CD14-positive monocyte (primary cell): ENCODE measurements around the gene EPYC. TPM values are rescaled to one million over a fixed set of nuclear protein-coding genes. Genes with fewer than 3 reads are reported as not detected.

Experiments used
- DNase-seq, 3 donors: peaks; one replicate each; pipeline ENCODE4 v3.0.0-alpha.2; 2011 to 2022
- H2AFZ ChIP-seq: 2 replicates; pipeline ENCODE4 v1.6.0; 2012; ENCODE audit warnings: mild to moderate bottlenecking, low read depth, low read length, inconsistent platforms; ENCODE audit not compliant: insufficient read depth, poor library complexity, severe bottlenecking
- H3K27ac ChIP-seq, 2 donors: 1 replicate in 1 of 2; 2 replicates in 1 of 2; pipeline ENCODE4 v1.5.1; 2012 to 2013; ENCODE audit warnings: low read length in 2 of 2, control low read depth in 1 of 2, inconsistent platforms in 1 of 2, low read depth in 1 of 2, mild to moderate bottlenecking in 1 of 2
- H3K27me3 ChIP-seq, 2 donors: one replicate each; pipeline versions ENCODE4 v1.6.0 to v1.6.1; 2011 to 2013; ENCODE audit warnings: low read length in 2 of 2; ENCODE audit not compliant: control insufficient read depth in 2 of 2, insufficient read depth in 2 of 2
- H3K36me3 ChIP-seq, 2 donors: replicated peaks in 1 of 2; 1 replicate in 1 of 2; 2 replicates in 1 of 2; pipeline versions ENCODE4 v1.5.1 to v1.6.1; 2012 to 2013; ENCODE audit warnings: low read length in 2 of 2, control low read depth in 1 of 2, inconsistent platforms in 1 of 2, mild to moderate bottlenecking in 1 of 2; ENCODE audit not compliant: insufficient read depth in 2 of 2, control insufficient read depth in 1 of 2
- H3K4me1 ChIP-seq, 2 donors: 1 replicate in 1 of 2; 2 replicates in 1 of 2; pipeline versions ENCODE4 v1.5.1 to v1.6.1; 2012 to 2013; ENCODE audit warnings: low read length in 2 of 2, control low read depth in 1 of 2, inconsistent platforms in 1 of 2, mild to moderate bottlenecking in 1 of 2, moderate library complexity in 1 of 2; ENCODE audit not compliant: insufficient read depth in 2 of 2, control insufficient read depth in 1 of 2
- H3K4me2 ChIP-seq: replicated peaks from 2 replicates; pipeline ENCODE3; 2012; ENCODE audit warnings: low read length, moderate library complexity, mild to moderate bottlenecking; ENCODE audit not compliant: poor library complexity, severe bottlenecking; ENCODE audit errors: extremely low read depth
- H3K4me3 ChIP-seq, 3 experiments: fragments of 200-600 bp in 1 of 3; sonication (generic) in 1 of 3; replicated peaks in 1 of 3; 1 replicate in 2 of 3; 2 replicates in 1 of 3; pipeline ENCODE4 v1.5.1; 2011 to 2013; ENCODE audit warnings: low read length in 3 of 3, mild to moderate bottlenecking in 3 of 3, control low read depth in 2 of 3, low read depth in 2 of 3, inconsistent platforms in 1 of 3, moderate library complexity in 1 of 3
- H3K79me2 ChIP-seq: 2 replicates; pipeline ENCODE4 v1.6.0; 2012; ENCODE audit warnings: mild to moderate bottlenecking, control low read depth, inconsistent platforms, low read length, moderate library complexity; ENCODE audit not compliant: insufficient read depth
- H3K9ac ChIP-seq: 2 replicates; pipeline ENCODE4 v1.6.0; 2017; ENCODE audit warnings: low read length, mild to moderate bottlenecking; ENCODE audit not compliant: insufficient read depth, poor library complexity, severe bottlenecking
- H3K9me3 ChIP-seq, 2 donors: replicated peaks in 1 of 2; 1 replicate in 1 of 2; 2 replicates in 1 of 2; pipeline versions ENCODE4 v1.5.1 to v1.6.1; 2012 to 2013; ENCODE audit warnings: low read length in 2 of 2, control low read depth in 1 of 2; ENCODE audit not compliant: control insufficient read depth in 1 of 2, insufficient read depth in 1 of 2
- H4K20me1 ChIP-seq: 2 replicates; pipeline ENCODE4 v1.6.0; 2012; ENCODE audit warnings: mild to moderate bottlenecking, low read length, control low read depth, moderate library complexity; ENCODE audit not compliant: insufficient read depth
- H3K27ac Mint-ChIP-seq, 7 donors: one replicate each; pipeline ENCODE4 v1.8.0; 2020; ENCODE audit warnings: mild to moderate bottlenecking in 7 of 7, mixed read lengths in 7 of 7, moderate library complexity in 6 of 7, inconsistent platforms in 2 of 7
- H3K27me3 Mint-ChIP-seq, 3 donors: one replicate each; pipeline ENCODE4 v1.8.0; 2021 to 2022; ENCODE audit warnings: low read depth in 3 of 3, mild to moderate bottlenecking in 3 of 3, mixed read lengths in 3 of 3, moderate library complexity in 3 of 3, inconsistent platforms in 1 of 3
- H3K36me3 Mint-ChIP-seq, 2 donors: one replicate each; pipeline ENCODE4 v1.8.0; 2020; ENCODE audit warnings: mixed read lengths in 2 of 2, inconsistent platforms in 1 of 2, mild to moderate bottlenecking in 1 of 2
- H3K4me1 Mint-ChIP-seq: one replicate; pipeline ENCODE4 v1.8.0; 2020; ENCODE audit warnings: mild to moderate bottlenecking, mixed read lengths
- H3K4me3 Mint-ChIP-seq, 2 donors: one replicate each; pipeline ENCODE4 v1.8.0; 2020; ENCODE audit warnings: mild to moderate bottlenecking in 2 of 2, mixed read lengths in 2 of 2, moderate library complexity in 1 of 2
- H3K9me3 Mint-ChIP-seq, 7 donors: one replicate each; pipeline ENCODE4 v1.8.0; 2020 to 2022; ENCODE audit warnings: mixed read lengths in 7 of 7, mild to moderate bottlenecking in 6 of 7, moderate library complexity in 6 of 7, inconsistent platforms in 2 of 7
- CTCF ChIP-seq: fragments of 200-600 bp; IDR thresholded peaks from one replicate; pipeline ENCODE4 v1.8.0; 2022; ENCODE audit warnings: antibody characterized with exemption, mild to moderate bottlenecking
- WGBS: methylation state at CpG from one replicate; pipeline ENCODE4 v1.1.5; 2013; ENCODE audit warnings: missing lambda C conversion rate; ENCODE audit not compliant: insufficient coverage; 5-methylcytosine and 5-hydroxymethylcytosine counted together
- intact Hi-C, 2 donors: fragments of 100-400 bp; cut with micrococcal nuclease; formaldehyde crosslinking; loops; one replicate each; pipeline versions ENCODE4 v1.15.0 to v1.15.1; 2023
- polyA plus RNA-seq, 3 donors: library from polyadenylated mRNA; depleted of rRNA in 1 of 3; unstranded in 2 of 3; stranded (reverse) in 1 of 3; fragments of 300-500 nt in 2 of 3; fragments of >200 nt in 1 of 3; fragmentation: Illumina TruSeq in 2 of 3; gene quantifications; 1 replicate in 2 of 3; 2 replicates in 1 of 3; pipeline ENCODE4 v1.2.3, GENCODE V29; 2012 to 2021

EPYC gene
- polyA plus RNA-seq, 3 donors = not detected

- no peaks in the 10 kb centered on the region for H3K36me3 Mint-ChIP-seq
- no peak overlapping the region for H3K9ac ChIP-seq
- no peak overlapping the region for H3K27ac Mint-ChIP-seq
- no peak for TF ChIP-seq CTCF
- peaks cover 0 to 8% (median 0%) of the 10 kb centered on the region in 7 donors for H3K9me3 Mint-ChIP-seq
- WGBS = no CpG with 5 or more reads among the region's 2 CpGs
- H3K9me3 ChIP-seq = no peaks in the 10 kb centered on the region
- H3K27me3 Mint-ChIP-seq = peaks cover 0 to 2% (median 2%) of the 10 kb centered on the region in 3 donors
- H2AFZ ChIP-seq = no peak overlapping the region
- no peak overlapping the region for H3K4me3 Mint-ChIP-seq
- H3K36me3 ChIP-seq = no peaks in the 10 kb centered on the region
- H3K4me3 ChIP-seq = no peak overlapping the region
- intact Hi-C loops = no loop called here
- no peaks in the 10 kb centered on the region for H3K79me2 ChIP-seq
- H3K4me2 ChIP-seq = no peak overlapping the region
- H3K27me3 ChIP-seq = no peaks in the 10 kb centered on the region
- no peak for DNase-seq
- H3K27ac ChIP-seq = no peak overlapping the region
- no peaks in the 10 kb centered on the region for H3K4me1 Mint-ChIP-seq
- H3K4me1 ChIP-seq = no peaks in the 10 kb centered on the region
- H4K20me1 ChIP-seq = no peaks in the 10 kb centered on the region
Measured at GRCh38 chr12:90915353-90915752, 89.4 kb downstream of the EPYC start.

Other genes with a start within 250 kb of the EPYC start
- not detected for gene CCER1, start 49.8 kb downstream of the EPYC start, polyA plus RNA-seq
- gene KERA, start 53.1 kb upstream of the EPYC start, polyA plus RNA-seq = not detected
- not detected for gene LUM, start 106.5 kb upstream of the EPYC start, polyA plus RNA-seq
- not detected for gene DCN, start 177.8 kb upstream of the EPYC start, polyA plus RNA-seq